HEK293 (cell line): Measurements from ENCODE around the gene CXXC1.

Experiments
- CTCF ChIP-seq: fragments of 450-650 bp; formaldehyde crosslinking; IDR thresholded peaks from 2 replicates; pipeline ENCODE4 v1.5.1; 2016; ENCODE audit warnings: missing biosample characterization, missing genetic modification characterization
- MYNN ChIP-seq: fragments of 450-650 bp; formaldehyde crosslinking; IDR thresholded peaks from 2 replicates; pipeline ENCODE4 v1.5.1; 2016; ENCODE audit warnings: missing biosample characterization, missing genetic modification characterization, borderline replicate concordance
- PATZ1 ChIP-seq: fragments of 450-650 bp; formaldehyde crosslinking; IDR thresholded peaks from 2 replicates; pipeline ENCODE4 v1.5.1; 2016; ENCODE audit warnings: missing biosample characterization, missing genetic modification characterization
- ZNF23 ChIP-seq: fragments of 450-650 bp; formaldehyde crosslinking; IDR thresholded peaks from 2 replicates; pipeline ENCODE4 v1.5.1; 2016; ENCODE audit warnings: missing biosample characterization, missing genetic modification characterization, borderline replicate concordance
- ZNF362 ChIP-seq: fragments of 450-650 bp; formaldehyde crosslinking; IDR thresholded peaks from 2 replicates; pipeline ENCODE4 v1.5.1; 2016; ENCODE audit warnings: missing biosample characterization, missing genetic modification characterization
- ZNF692 ChIP-seq: fragments of 450-650 bp; formaldehyde crosslinking; IDR thresholded peaks from 2 replicates; pipeline ENCODE4 v1.5.1; 2016; ENCODE audit warnings: missing biosample characterization, missing genetic modification characterization
- ZNF830 ChIP-seq: fragments of 450-650 bp; IDR thresholded peaks from 2 replicates; pipeline ENCODE4 v1.5.0; 2018; ENCODE audit warnings: missing biosample characterization, missing genetic modification characterization, low read depth, mild to moderate bottlenecking, moderate library complexity
- ZSCAN23 ChIP-seq: fragments of 450-650 bp; formaldehyde crosslinking; IDR thresholded peaks from 2 replicates; pipeline ENCODE4 v1.5.1; 2016; ENCODE audit warnings: missing biosample characterization, missing genetic modification characterization

- TF ChIP-seq ZNF362 (tag by site-specific recombination) = no peak
- no peak for TF ChIP-seq MYNN (tag by site-specific recombination)
- TF ChIP-seq ZNF692 (tag by site-specific recombination) = no peak
- TF ChIP-seq CTCF (tag by site-specific recombination) = no peak
- no peak for TF ChIP-seq ZNF23 (tag by site-specific recombination)
- no peak for TF ChIP-seq ZSCAN23 (tag by site-specific recombination)
- TF ChIP-seq PATZ1 = no peak
- TF ChIP-seq ZNF830 (tag by site-specific recombination) = no peak
Observed at GRCh38 chr18:50240080-50240563, 47.4 kb downstream of the CXXC1 start.
